ENCODE results near the gene STMP1. TPM values are rescaled to one million over a fixed set of nuclear protein-coding genes. Genes with fewer than 3 reads are reported as not detected.

Gene STMP1
- polyA plus RNA-seq, 2 of the 4 experiments (the other 2 are of a cell fraction): 33.0 to 35.5 TPM

DNA sequence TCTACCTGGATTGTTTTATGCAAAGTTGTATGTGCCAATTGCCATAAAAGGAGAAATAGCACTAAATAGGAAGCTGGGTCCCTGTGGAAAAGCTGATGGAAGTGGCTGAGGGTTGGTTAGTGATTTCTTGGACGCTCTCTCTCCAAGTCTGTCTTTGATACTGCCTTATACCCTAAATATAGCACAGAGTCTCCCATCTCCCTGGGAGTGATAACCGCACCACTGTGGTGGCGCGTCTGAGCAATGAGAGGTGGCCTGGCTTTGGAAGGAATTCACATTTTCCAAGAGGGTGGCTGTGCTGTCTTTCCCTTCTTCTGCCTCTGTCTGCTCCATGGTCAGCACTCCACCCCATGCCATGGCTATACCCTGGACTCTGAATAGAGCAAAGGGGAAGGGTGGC is 31.2 kb downstream of the STMP1 start:
- Histone ChIP-seq H3K4me1 (no peaks in the 10 kb centered on the region), H3K9me3 (no peaks in the 10 kb centered on the region), H3K4me2 (no peak overlapping the region), H3K4me3 (no peak overlapping the region), H3K27ac (no peak overlapping the region)
- no peak for TF ChIP-seq EHF (CRISPR knock-in tag; IDR thresholded peaks at IDR 0.05)
- TF ChIP-seq GATA3 (IDR thresholded peaks at IDR 0.05; ENCODE audit: borderline replicate concordance): no peak
- TF ChIP-seq BHLHE40 (IDR thresholded peaks at IDR 0.05; ENCODE audit: low read depth, low read length): no peak
- no peak for TF ChIP-seq KDM5A (IDR thresholded peaks at IDR 0.05)
- no peak for TF ChIP-seq CBX2 (IDR thresholded peaks at IDR 0.05; ENCODE audit: borderline replicate concordance, low read depth)
- no peak for TF ChIP-seq FOXS1 (CRISPR knock-in tag; IDR thresholded peaks at IDR 0.05)
- no peak for TF ChIP-seq ZSCAN20 (CRISPR knock-in tag; IDR thresholded peaks at IDR 0.05)
- no peak for TF ChIP-seq MAFK (IDR thresholded peaks at IDR 0.05; ENCODE audit: partially characterized antibody)
- DNase-seq (ENCODE audit: low read depth in 1 of 2, low spot score in 1 of 2): no peak
- CTCF ChIA-PET: interaction anchor here (0.7 to 1.8 kb wide), 2 partner anchors 17 kb away, joined by 3 to 4 read pairs; no protein-coding TSS in a partner anchor
- POLR2A ChIA-PET: no interaction called here
- no peak for FAIRE-seq
- ATAC-seq: 0 out of 6 replicates have a peak, but pooled peaks of 1 of the 2 experiments have one; percentile 19
- 95% methylated on average over 4 of the region's 4 CpGs for WGBS (ENCODE audit: missing lambda C conversion rate)

- Histone ChIP-seq H3K27ac (no peak overlapping the region), H3K4me2 (no peak overlapping the region), H3K9me3 (no peaks in the 10 kb centered on the region), H3K4me3 (no peak overlapping the region), H3K4me1 (no peaks in the 10 kb centered on the region)
- POLR2A ChIA-PET: no interaction called here
- 77% methylated on average over 8 of the region's 8 CpGs for WGBS (ENCODE audit: missing lambda C conversion rate)
- TF ChIP-seq RFX5 (IDR thresholded peaks at IDR 0.05) (no peak), JUN (IDR thresholded peaks at IDR 0.05) (no peak), MAFK (IDR thresholded peaks at IDR 0.05; ENCODE audit: partially characterized antibody) (no peak), HOXA7 (CRISPR knock-in tag; IDR thresholded peaks at IDR 0.05) (no peak), POLR2A (IDR thresholded peaks at IDR 0.05; ENCODE audit: low read length) (no peak), EHMT2 (IDR thresholded peaks at IDR 0.05; ENCODE audit: low read depth) (no peak), HMGXB4 (CRISPR knock-in tag; IDR thresholded peaks at IDR 0.05; ENCODE audit: borderline replicate concordance) (no peak), HOXB13 (CRISPR knock-in tag; IDR thresholded peaks at IDR 0.05; ENCODE audit: low read depth) (no peak), CHD2 (IDR thresholded peaks at IDR 0.05; ENCODE audit: low read length, partially characterized antibody) (no peak), RCOR1 (IDR thresholded peaks at IDR 0.05; ENCODE audit: low read depth, low read length) (no peak), KDM1A (IDR thresholded peaks at IDR 0.05; ENCODE audit: low read depth) (no peak), NR3C1 (IDR thresholded peaks at IDR 0.05) (no peak), CBX8 (IDR thresholded peaks at IDR 0.05) (no peak), CEBPB (IDR thresholded peaks at IDR 0.05) (no peak), MYC (IDR thresholded peaks at IDR 0.05; ENCODE audit: borderline replicate concordance, low read length) (no peak)
- TF ChIP-seq, protein P1, sequence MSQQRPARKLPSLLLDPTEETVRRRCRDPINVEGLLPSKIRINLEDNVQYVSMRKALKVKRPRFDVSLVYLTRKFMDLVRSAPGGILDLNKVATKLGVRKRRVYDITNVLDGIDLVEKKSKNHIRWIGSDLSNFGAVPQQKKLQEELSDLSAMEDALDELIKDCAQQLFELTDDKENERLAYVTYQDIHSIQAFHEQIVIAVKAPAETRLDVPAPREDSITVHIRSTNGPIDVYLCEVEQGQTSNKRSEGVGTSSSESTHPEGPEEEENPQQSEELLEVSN (IDR thresholded peaks at IDR 0.05; ENCODE audit: borderline replicate concordance, low read depth): no peak
- ATAC-seq: no peak
- CTCF ChIA-PET: interaction anchor here (0.6 to 4.7 kb wide), 3 partner anchors 13 to 348 kb away, joined by 3 to 17 read pairs (median 3); no protein-coding TSS in a partner anchor
- FAIRE-seq: no peak
- no peak for DNase-seq (ENCODE audit: low read depth in 1 of 2, low spot score in 1 of 2)
These were observed 35.1 kb downstream of the STMP1 start for GRCh38 chr7:135697276-135698049.

DNA sequence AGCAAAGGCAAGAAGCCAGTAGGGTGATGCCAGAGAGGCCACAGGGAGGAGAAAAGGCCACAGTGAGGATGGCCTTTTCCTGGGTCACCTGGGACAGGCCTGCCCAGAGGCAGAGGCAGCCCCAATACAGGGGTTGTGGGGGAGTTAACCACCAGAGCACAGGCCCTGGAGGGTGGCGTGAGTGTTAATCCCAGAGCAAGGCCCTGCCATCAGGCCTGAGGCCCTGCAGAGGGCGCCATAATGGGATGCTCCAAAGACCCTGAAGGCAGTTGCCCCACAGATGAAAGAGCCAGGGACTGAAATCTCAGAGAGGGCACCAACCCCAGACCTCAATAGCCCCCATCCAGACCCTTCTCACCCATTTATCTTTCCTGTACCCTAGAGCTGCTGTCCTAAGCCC is 41.8 kb downstream of the STMP1 start:
- ATAC-seq (peak in 1 of 2 experiments; percentile 73; a peak in 3 of 6 replicates), DNase-seq (ENCODE audit: low read depth in 1 of 2, low spot score in 1 of 2) (peak in 1 of 2 experiments; percentile 14), FAIRE-seq (no peak)
- TF ChIP-seq ZNF302 (CRISPR knock-in tag; IDR thresholded peaks at IDR 0.05) (no peak), EP300 (IDR thresholded peaks at IDR 0.05) (no peak), CHD4 (IDR thresholded peaks at IDR 0.05; ENCODE audit: borderline replicate concordance) (no peak), CHD2 (IDR thresholded peaks at IDR 0.05; ENCODE audit: low read length, partially characterized antibody) (no peak), BHLHE40 (IDR thresholded peaks at IDR 0.05; ENCODE audit: low read depth, low read length) (no peak), HOXB5 (CRISPR knock-in tag; IDR thresholded peaks at IDR 0.05) (no peak), TFCP2L1 (CRISPR knock-in tag; IDR thresholded peaks at IDR 0.05) (no peak)
- Histone ChIP-seq H3K4me1 (no peaks in the 10 kb centered on the region), H3K9me3 (no peaks in the 10 kb centered on the region), H3K27ac (no peak overlapping the region), H3K4me3 (no peak overlapping the region), H3K4me2 (no peak overlapping the region)
- 44% methylated on average over 2 of the region's 2 CpGs for WGBS (ENCODE audit: missing lambda C conversion rate)
- POLR2A ChIA-PET: no interaction called here
- CTCF ChIA-PET: interaction anchor here (0.8 to 3.0 kb wide), 3 partner anchors 18 to 34 kb away, joined by 3 to 11 read pairs (median 5); no protein-coding TSS in a partner anchor

All from A549 (cell line).